ENCODE measurements around the gene POTEH.
"Not testable (repeated sequence)": the region's sequence is repeated elsewhere in the genome, so short reads cannot be mapped to it uniquely, and the experiment has no call there.

POTEH gene

DNA sequence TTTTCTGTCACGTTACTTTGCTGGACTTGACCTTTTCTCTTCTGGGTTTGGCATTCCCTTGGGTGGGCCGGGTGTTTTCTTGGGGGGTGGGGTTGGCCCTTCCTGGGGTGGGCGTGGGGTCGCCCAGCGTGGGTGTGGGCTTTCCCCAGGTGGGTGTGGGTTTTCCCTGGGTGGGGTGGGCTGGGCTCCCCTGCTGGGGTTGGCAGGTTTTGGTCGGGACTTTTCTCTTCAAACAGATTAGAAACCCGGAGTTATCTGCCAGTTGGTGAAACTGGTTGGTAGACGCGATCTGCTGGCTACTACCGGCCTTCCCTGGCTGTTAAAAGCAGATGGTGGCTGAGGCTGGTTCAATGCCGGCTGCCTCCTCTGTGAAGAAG, at the start of gene POTEH:
POTEH (plus strand) TSS at position 278 of the 377 bp plus-strand sequence; CDS start at position 330, 52 bp downstream.
- DNase-seq = not testable (repeated sequence)

GRCh38 chr22:15642288-15642861, 47.5 kb upstream of the POTEH start:
- not testable (repeated sequence) for DNase-seq

GRCh38 chr22:15651954-15652353, 37.9 kb upstream of the POTEH start:
- not testable (repeated sequence) for DNase-seq

DNA sequence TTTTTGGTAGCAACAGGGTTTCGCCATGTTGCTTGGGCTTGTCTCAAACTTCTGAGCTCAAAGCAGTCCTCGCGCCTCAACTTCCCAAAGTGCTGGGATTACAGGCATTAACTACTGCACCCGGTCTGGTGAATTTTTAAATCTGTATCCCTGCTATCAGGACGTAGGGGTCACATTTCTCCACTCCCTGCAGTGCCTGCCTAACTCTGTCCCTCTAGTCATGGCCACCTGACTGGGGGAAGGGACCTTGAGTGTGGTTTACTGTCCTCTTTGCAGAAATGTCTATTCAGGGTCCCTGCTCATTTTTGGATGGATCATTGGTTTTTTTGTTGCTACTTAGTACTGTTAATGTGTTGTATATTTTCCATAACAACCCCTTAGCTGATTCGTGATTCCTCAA, 37.1 kb upstream of the POTEH start:
- DNase-seq = not testable (repeated sequence)

- not testable (repeated sequence) for DNase-seq
Observed at GRCh38 chr22:15653241-15653640, 36.6 kb upstream of the POTEH start.

DNA sequence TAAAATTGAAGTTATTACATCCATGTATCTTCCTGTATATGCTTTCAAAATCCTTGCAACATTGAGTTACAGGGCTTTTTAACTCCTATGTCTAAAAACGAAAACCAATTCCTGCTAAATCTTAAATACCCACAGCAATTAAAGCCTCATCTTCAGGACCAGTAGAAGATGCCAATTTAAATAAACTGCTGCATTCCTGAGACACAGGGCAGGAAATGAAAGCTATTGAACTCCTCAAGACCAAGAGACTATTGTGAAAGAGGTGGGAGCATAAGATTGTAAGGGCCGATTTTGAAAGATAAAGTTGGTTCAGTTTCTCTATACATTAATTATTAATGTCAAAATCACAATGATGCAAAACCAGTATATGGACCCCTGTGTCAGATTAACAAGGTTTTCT, 28.7 kb upstream of the POTEH start:
- not testable (repeated sequence) for DNase-seq

GRCh38 chr22:15664682-15665081, 25.1 kb upstream of the POTEH start:
- not testable (repeated sequence) for DNase-seq

GRCh38 chr22:15665478-15665877, 24.3 kb upstream of the POTEH start:
- DNase-seq = not testable (repeated sequence)

DNA sequence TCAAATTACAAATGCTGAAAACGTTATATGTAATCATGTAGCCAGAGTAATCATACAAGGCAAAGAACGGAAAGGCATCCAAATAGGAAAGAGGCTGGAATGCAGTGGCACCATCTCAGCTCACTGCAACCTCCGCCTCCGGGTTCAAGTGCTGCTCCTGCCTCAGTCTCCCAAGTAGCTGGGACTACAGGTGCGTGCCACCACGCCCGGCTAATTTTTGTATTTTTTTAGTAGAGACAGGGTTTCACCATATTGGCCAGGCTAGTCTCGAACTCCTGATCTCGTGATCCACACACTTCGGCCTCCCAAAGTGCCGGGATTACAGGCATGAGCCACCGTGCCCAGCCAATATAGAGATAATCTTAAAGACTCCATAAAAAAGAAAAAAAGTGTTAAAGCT, 20.4 kb upstream of the POTEH start:
- not testable (repeated sequence) for DNase-seq

DNA sequence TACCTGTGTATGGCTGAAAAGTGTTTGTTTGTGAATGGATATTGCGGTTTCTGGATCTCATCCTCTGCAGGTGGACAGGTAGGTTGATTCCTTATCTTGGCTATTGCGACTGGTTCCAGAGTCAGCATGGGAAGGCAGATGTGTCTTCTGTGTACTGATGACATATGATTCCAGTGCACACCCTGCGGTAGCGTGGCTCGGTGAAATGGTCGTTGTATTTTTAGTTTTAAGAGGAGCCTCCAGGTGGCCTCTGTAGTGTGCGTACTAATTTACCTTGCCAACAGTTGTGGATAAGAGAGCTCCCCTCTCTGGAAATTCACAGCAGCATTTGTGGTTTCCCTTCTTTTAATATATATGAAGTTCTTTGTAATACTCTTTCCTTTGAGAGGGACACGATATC, 10.1 kb upstream of the POTEH start:
- not testable (repeated sequence) for DNase-seq

DNA sequence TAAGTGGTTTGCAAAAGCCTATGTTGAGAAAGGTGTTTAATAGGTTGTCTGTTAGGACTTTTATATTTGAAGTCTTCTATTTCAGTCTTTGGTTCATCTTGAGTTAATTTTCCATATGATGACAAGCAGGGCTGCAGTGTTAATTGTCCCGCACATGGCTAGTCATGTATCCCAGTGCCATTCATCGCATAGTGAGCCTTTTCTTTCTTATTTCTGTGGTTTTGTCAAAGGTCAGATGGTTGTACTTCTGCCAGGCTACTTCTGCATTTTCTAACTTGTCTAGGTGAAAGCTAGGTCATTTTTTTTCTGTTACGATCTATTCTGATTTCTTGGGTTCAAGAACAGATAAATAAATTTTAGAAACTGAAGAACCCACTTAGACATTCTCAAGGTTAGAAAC, 5.7 kb upstream of the POTEH start:
- not testable (repeated sequence) for DNase-seq

- not testable (repeated sequence) for DNase-seq
Observed at GRCh38 chr22:15684695-15685094, 5.1 kb upstream of the POTEH start.

DNA sequence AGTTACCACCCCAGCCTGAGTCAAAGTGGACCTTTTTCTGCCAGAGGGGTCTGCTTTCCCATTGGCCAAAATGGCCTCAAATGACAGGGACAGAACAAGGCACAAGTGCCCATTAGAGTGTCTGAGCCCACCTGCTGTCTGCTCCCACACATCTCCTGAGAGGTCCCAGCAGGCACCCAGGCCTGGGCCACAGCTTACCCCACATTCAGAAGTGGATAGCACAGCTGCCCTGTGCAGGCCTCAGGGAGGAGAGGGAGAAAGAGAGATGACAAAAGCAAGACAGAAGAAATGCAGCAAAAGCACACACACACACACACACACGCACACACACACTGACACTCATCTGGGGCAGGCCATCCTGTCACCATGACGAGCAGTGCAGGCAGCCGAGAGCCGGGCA, 4.2 kb upstream of the POTEH start:
- DNase-seq = not testable (repeated sequence)

DNA sequence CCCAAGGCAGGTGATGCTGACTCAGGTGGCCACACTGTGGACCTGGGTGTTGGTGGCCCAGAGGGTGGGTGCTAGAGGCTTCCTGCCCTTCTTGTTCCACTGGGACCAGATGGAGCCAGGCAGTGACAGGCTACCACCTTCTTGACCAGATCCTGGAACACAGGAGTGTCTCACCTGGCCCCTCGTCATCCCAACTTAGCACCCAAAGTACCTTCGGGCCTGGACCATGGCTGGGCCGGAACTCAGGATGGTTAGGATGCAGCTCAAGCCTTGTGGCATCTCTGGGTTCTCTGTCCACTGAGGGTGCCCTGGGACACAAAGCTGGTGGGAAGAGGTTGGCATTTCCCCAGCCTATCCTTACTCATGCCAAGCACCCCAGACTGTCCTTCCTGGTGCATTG, 2.7 kb upstream of the POTEH start:
- DNase-seq = not testable (repeated sequence)

GRCh38 chr22:15687676-15688075, 2.1 kb upstream of the POTEH start:
- DNase-seq = not testable (repeated sequence)

- DNase-seq = not testable (repeated sequence)
Observed at GRCh38 chr22:15688090-15688489, 1.7 kb upstream of the POTEH start.

DNA sequence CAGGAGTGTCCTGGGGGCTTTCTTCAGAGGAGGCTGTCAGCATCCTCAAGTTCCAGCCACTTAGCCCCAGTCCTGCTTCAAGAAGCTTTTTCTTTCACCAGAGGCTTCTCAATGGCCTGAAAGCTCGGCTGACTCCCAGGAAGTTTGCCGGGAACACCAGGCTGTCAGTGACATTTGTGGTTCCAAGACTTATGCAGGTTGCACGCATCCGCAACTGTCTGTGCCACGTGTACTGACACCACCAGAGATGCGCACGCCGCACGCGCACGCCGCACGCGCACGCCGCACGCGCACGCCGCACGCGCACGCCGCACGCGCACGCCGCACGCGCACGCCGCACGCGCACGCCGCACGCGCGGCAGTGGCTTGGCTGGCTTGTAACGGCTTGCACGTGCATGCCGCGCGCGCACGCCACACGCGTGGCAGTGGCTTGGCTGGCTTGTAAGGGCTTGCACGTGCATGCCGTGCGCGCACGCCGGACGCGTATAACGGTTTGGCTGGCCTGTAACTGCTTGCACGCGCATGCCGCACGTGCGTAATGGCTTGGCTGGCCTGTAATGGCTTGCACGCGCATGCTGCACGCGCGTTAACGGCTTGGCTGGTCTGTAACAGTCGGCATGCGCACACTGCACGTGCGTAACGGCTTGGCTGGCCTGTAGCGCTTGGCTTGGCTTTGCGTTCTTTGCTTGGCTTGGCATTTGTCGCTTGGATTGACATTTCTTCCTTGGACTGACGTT, 646 bp upstream of the POTEH start:
- not testable (repeated sequence) for DNase-seq

DNA sequence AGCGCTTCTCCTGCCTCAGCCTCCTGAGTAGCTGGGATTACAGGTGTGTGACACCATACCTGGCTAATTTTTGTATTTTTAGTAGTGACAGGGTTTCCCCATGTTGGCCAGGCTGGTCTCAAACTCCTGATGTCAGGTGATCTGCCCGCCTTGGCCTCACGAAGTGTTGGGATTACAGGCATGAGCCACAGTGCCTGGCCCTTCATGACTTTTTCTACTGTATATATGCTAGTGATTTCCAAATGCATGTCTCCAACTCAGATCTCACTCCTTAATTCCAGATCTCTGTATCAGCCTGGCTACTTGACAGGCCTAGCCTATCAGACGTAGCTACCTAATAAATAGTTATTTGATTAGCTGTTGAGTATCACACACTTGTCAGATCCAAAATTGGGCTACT, 23.8 kb downstream of the POTEH start:
- not testable (repeated sequence) for DNase-seq

DNA sequence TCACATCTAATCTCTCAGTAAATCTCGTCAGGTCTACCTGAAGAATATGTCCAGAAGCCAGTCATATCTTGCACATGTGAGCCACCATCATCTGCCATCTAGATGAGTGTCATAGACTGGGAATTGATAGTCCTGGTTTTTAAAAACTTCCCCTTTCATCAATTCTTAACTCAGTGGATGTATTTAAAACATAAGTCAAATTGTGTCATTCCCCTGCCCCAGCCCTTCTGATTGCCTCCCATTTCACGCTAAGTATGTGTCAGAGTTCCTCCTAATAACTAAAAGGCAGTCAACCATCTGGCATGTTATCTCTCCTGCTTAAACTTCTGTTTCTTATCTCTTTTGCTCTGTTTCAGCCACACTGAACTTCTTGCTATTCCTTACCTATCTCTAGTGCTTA, 24.3 kb downstream of the POTEH start:
- not testable (repeated sequence) for DNase-seq

- not testable (repeated sequence) for DNase-seq
Observed at GRCh38 chr22:15721884-15722283, 32.1 kb downstream of the POTEH start.

DNA sequence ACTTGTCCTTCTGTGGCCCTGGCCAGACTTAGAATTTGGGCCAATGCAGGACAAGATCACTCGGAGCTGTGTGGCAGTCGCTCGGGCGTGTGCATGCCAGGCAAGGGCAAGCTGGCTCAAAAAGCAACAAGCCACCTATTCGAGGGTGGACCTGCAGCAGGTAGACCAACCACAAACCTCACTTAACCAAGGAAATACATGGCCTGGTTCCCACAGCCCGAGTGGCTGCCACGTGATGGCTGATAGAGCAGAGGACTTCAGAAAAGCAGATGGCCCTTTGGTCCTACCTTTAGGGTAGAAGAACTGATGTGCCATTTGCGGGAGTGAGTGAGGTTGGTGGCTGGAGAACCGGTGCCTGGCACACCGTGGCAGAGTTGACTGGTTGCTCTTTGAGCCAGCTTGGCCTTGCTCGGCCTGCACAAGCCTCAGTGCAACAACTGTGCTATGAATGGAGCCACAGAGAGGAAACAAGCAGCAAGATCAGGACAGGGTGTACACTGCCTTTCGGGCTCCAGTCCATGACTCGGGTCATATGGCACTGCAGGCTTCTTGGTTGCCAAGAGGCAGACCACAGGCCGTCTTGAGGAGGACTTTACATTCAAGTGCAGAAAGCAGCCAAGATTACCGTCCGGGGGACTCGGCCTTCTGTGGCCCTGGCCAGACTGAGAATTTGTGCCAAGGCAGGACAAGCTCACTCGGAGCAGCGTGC, 39.5 kb downstream of the POTEH start:
- DNase-seq = not testable (repeated sequence)

DNA sequence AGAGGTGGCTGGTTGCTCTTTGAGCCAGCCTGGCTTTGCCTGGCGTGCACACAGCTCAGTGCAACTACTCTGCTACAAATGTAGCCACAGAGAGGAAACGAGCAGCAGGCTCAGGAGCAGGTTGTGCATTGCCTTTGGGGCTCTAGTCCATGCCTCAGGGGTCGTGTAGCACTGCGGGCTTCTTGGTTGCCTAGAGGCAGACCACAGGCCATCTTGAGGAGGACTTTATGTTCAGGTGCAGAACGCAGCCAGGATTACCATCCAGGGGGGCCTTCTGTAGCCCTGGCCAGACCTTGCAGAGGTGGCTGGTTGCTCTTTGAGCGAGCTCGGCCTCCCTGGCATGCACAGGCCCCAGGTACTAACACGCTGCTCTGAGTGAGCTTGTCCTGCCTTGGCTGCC, 41.2 kb downstream of the POTEH start:
- not testable (repeated sequence) for DNase-seq

DNA sequence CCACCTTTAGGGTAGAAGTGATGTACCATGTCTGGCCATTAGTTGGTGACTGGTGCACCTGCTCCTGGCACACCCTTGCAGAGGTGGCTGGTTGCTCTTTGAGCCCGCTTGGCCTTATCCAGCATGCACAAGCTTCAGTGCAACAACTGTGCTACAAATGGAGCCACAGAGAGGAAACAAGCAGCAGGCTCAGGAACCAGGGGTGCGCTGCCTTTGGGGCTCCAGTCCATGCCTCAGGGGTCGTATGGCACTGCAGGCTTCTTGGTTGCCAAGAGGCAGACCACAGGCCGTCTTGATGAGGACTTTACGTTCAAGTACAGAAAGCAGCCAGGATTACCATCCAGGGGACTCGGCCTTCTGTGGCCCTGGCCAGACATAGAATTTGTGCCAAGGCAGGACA, 44.6 kb downstream of the POTEH start:
- DNase-seq = not testable (repeated sequence)
